Astrocyte of the spinal cord (primary cell): ENCODE measurements around the gene RHBDL1.

ENCODE experiments used
- DNase-seq: peaks from one replicate; pipeline ENCODE4 v3.0.0; 2011; ENCODE audit warnings: low read depth, low spot score
- H3K4me3 ChIP-seq: 2 replicates; pipeline ENCODE4 v1.5.1; 2011; ENCODE audit warnings: low read depth, mild to moderate bottlenecking, low read length, moderate library complexity
- CTCF ChIP-seq: IDR thresholded peaks from 2 replicates; pipeline ENCODE4 v1.5.1; 2012; ENCODE audit warnings: low read depth, mild to moderate bottlenecking, low read length, inconsistent platforms
- in situ Hi-C: cut with HindIII; loops from 2 replicates; pipeline ENCODE4 v1.10.0; 2017; ENCODE audit warnings: low sequenced_read_pairs

RHBDL1 gene

GRCh38 chr16:662095-662494, 13.4 kb upstream of the RHBDL1 start:
- no peak for TF ChIP-seq CTCF

GRCh38 chr16:662597-662996, 12.9 kb upstream of the RHBDL1 start:
- in situ Hi-C loops: no loop called here
- DNase-seq: no peak
- TF ChIP-seq CTCF: no peak
- H3K4me3 ChIP-seq: no peak overlapping the region

More at GRCh38 chr16:662095-662494, 13.4 kb upstream of the RHBDL1 start:
- DNase-seq: no peak
- in situ Hi-C loops: no loop called here
- no peak overlapping the region for H3K4me3 ChIP-seq

GRCh38 chr16:666572-666971, 8.9 kb upstream of the RHBDL1 start:
- in situ Hi-C loops: no loop called here
- H3K4me3 ChIP-seq: no peak overlapping the region
- DNase-seq: no peak
- TF ChIP-seq CTCF: no peak

- in situ Hi-C loops: no loop called here
- H3K4me3 ChIP-seq: no peak overlapping the region
- DNase-seq: no peak
- no peak for TF ChIP-seq CTCF
These were observed 8.2 kb upstream of the RHBDL1 start for GRCh38 chr16:667113-667779.

GRCh38 chr16:667780-668518, 7.5 kb upstream of the RHBDL1 start, which contains the start of gene RHOT2:
TSS of gene RHOT2 (plus strand) at chr16:668132. CDS start at chr16:668200, 68 bp downstream.
- DNase-seq: peak; percentile 89
- in situ Hi-C loops: no loop called here

GRCh38 chr16:668519-669171, 6.8 kb upstream of the RHBDL1 start:
- H3K4me3 ChIP-seq: peak overlapping the region; percentile 73
- in situ Hi-C loops: no loop called here
- DNase-seq: no peak
- TF ChIP-seq CTCF: no peak

More at GRCh38 chr16:667780-668518, 7.5 kb upstream of the RHBDL1 start, which contains the start of gene RHOT2:
- TF ChIP-seq CTCF: peak; percentile 69
- peak within 1 kb of the TSS; percentile 73 for H3K4me3 ChIP-seq
